ENCODE measurements around the gene RASGRP1. TPM values are rescaled to one million over a fixed set of nuclear protein-coding genes. Genes with fewer than 3 reads are reported as not detected.
A peak's percentile ranks its signal among the peaks of the same experiment; 100 is the strongest.
"Not testable (repeated sequence)": the region's sequence is repeated elsewhere in the genome, so short reads cannot be mapped to it uniquely, and the experiment has no call there.

RASGRP1 gene
- total and polyA plus RNA-seq, 5 experiments from 2014 or later = 52.3 to 90.5 (median 83.7) TPM

DNA sequence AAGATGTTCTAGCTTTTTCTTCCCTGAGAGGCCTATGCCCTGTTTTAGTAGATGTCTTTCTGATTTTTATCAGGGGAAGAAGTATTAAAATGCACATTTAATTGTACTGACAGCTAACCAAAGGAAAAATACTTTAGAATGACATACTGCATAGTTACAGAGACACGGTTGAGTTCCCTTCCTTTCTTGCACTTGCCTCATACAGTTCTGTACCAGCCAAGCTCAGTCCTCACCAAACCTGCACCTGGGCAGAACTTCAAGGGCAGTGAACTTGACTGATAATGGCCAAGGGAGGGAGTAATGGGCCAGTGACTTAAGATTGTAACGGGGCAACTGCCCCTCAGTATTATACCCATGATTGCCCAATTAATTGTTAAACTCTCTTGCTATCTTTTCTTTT, 34.1 kb upstream of the RASGRP1 start:
- H3K36me3 Mint-ChIP-seq = no peaks in the 10 kb centered on the region
- DNase-seq (no peak), ATAC-seq (no peak)
- H3K27ac Mint-ChIP-seq = peak overlapping the region in 1 of 10 donors; percentile 9
- POLR2A ChIA-PET = no interaction called here
- no peak overlapping the region for H3K4me3 Mint-ChIP-seq
- no peaks in the 10 kb centered on the region for H3K9me3 Mint-ChIP-seq
- peaks cover 0 to 19% (median 3%) of the 10 kb centered on the region in 4 donors for H3K4me1 Mint-ChIP-seq
- no peaks in the 10 kb centered on the region for H3K27me3 Mint-ChIP-seq

- Mint-ChIP-seq H3K27me3 (no peaks in the 10 kb centered on the region), H3K27ac (no peak overlapping the region), H3K4me3 (no peak overlapping the region), H3K4me1 (peaks cover 0 to 19% (median 3%) of the 10 kb centered on the region in 4 donors), H3K9me3 (no peaks in the 10 kb centered on the region), H3K36me3 (no peaks in the 10 kb centered on the region)
- no peak for DNase-seq
- POLR2A ChIA-PET = no interaction called here
- no peak for ATAC-seq
These were observed 32.7 kb upstream of the RASGRP1 start for GRCh38 chr15:38597219-38597800.

DNA sequence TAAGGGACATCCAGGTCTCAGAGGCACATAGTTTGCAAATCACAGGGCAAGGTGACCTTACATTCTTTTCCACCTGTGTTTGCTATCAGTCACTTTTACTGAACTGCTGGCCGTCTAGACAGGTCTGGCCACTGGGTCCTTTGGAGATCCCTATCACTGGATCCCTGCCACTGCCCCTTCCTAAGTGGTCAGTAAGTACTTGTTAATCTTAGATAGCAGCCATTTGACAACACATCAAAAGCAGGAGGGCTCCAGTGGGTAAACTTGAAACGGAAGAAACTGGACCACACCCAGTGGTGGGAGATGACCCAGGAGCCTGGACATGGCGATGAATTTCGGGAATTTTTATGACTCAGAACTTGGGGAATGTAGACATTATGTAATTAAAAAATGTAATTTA, 28.9 kb upstream of the RASGRP1 start:
- H3K9me3 Mint-ChIP-seq = no peaks in the 10 kb centered on the region
- peaks cover 0 to 29% (median 14%) of the 10 kb centered on the region in 4 donors for H3K4me1 Mint-ChIP-seq
- POLR2A ChIA-PET = no interaction called here

DNA sequence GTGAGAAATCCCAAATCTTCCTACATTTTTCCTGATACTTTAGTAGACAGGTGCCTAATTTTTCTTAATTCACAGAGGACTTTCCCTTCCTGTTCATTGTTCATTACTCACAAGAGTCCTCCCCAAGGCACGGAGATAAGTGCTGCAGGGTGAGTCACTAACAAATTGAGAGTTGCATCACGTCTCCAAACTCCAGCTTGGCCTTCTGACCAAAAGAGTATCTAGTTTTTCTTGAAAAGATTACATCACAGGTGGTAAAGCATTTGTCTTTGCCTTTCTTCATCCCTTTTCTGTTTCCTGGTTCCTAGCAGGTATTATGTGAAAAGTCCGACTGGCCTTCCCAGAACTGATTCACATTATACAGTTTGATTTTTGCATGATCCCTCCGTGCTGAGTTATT, 24.9 kb upstream of the RASGRP1 start:
- H3K27ac Mint-ChIP-seq = peak overlapping the region in 3 of 10 donors; percentile 2 to 62 (median 31)

More for the DNA sequence above, 28.9 kb upstream of the RASGRP1 start:
- H3K4me3 Mint-ChIP-seq = no peak overlapping the region
- ATAC-seq (no peak), DNase-seq (no peak)
- H3K27me3 Mint-ChIP-seq = no peaks in the 10 kb centered on the region
- H3K27ac Mint-ChIP-seq = peak overlapping the region in 2 of 10 donors; percentile 25 to 27
- no peaks in the 10 kb centered on the region for H3K36me3 Mint-ChIP-seq

GRCh38 chr15:38588672-38589071, 24.1 kb upstream of the RASGRP1 start:
- Mint-ChIP-seq H3K9me3 (peaks cover 0 to 8% (median 3%) of the 10 kb centered on the region in 9 donors), H3K27me3 (no peaks in the 10 kb centered on the region), H3K36me3 (peaks cover 0 to 3% (median 0%) of the 10 kb centered on the region in 3 donors), H3K4me1 (peaks cover 0 to 36% (median 27%) of the 10 kb centered on the region in 4 donors), H3K4me3 (no peak overlapping the region), H3K27ac (peak overlapping the region in 1 of 10 donors; percentile 85)
- DNase-seq (no peak), ATAC-seq (no peak)
- POLR2A ChIA-PET = interaction anchor here (0.8 to 1.4 kb wide), 3 partner anchors 25 to 40 kb away, joined by 3 read pairs; no protein-coding TSS in a partner anchor

More for the DNA sequence above, 24.9 kb upstream of the RASGRP1 start:
- Mint-ChIP-seq H3K4me3 (no peak overlapping the region), H3K4me1 (peaks cover 0 to 36% (median 30%) of the 10 kb centered on the region in 4 donors), H3K36me3 (peaks cover 0 to 3% (median 0%) of the 10 kb centered on the region in 3 donors), H3K9me3 (peaks cover 0 to 6% (median 2%) of the 10 kb centered on the region in 9 donors), H3K27me3 (no peaks in the 10 kb centered on the region)
- DNase-seq (no peak), ATAC-seq (no peak)
- POLR2A ChIA-PET = interaction anchor here (1.2 kb wide), 1 partner anchor 37 kb away, joined by 3 read pairs; no protein-coding TSS in a partner anchor

GRCh38 chr15:38587214-38587613, 22.6 kb upstream of the RASGRP1 start:
- Mint-ChIP-seq H3K27ac (peak overlapping the region; percentile 32 to 85 (median 79)), H3K4me3 (peak overlapping the region in 7 of 10 donors; percentile 11 to 50 (median 30)), H3K4me1 (peaks cover 0 to 36% (median 27%) of the 10 kb centered on the region in 4 donors), H3K36me3 (peaks cover 0 to 3% (median 0%) of the 10 kb centered on the region in 3 donors), H3K9me3 (peaks cover 0 to 14% (median 4%) of the 10 kb centered on the region in 9 donors), H3K27me3 (no peaks in the 10 kb centered on the region)
- POLR2A ChIA-PET = interaction anchor here (0.6 kb wide), 1 partner anchor 100 kb away, joined by 4 read pairs; no protein-coding TSS in a partner anchor
- ATAC-seq (no peak), DNase-seq (no peak)

- ATAC-seq, H3K4me3 Mint-ChIP-seq, POLR2A ChIA-PET: not testable (repeated sequence)
These were observed 21.4 kb upstream of the RASGRP1 start for GRCh38 chr15:38586005-38586404.

GRCh38 chr15:38578626-38579025, 14.0 kb upstream of the RASGRP1 start:
- H3K36me3 Mint-ChIP-seq = no peaks in the 10 kb centered on the region
- peak overlapping the region in 1 of 10 donors; percentile 26 for H3K4me3 Mint-ChIP-seq
- POLR2A ChIA-PET = interaction anchor here (0.9 to 2.7 kb wide), 2 partner anchors 12 to 14 kb away, joined by 4 to 9 read pairs; partner anchors contain the start of gene RASGRP1
- H3K9me3 Mint-ChIP-seq = peaks cover 0 to 19% (median 0%) of the 10 kb centered on the region in 9 donors
- H3K27me3 Mint-ChIP-seq = no peaks in the 10 kb centered on the region
- peaks cover 8 to 49% (median 35%) of the 10 kb centered on the region in 4 donors for H3K4me1 Mint-ChIP-seq
- ATAC-seq (no peak), DNase-seq (no peak)
- H3K27ac Mint-ChIP-seq = peak overlapping the region in 2 of 10 donors; percentile 27 to 71

More at GRCh38 chr15:38586005-38586404, 21.4 kb upstream of the RASGRP1 start:
- Mint-ChIP-seq H3K4me1 (peaks cover 0 to 33% (median 27%) of the 10 kb centered on the region in 4 donors), H3K9me3 (peaks cover 0 to 23% (median 4%) of the 10 kb centered on the region in 9 donors), H3K27ac (peak overlapping the region in 2 of 10 donors; percentile 29 to 74)
- H3K27me3 Mint-ChIP-seq, H3K36me3 Mint-ChIP-seq, DNase-seq: not testable (repeated sequence)

DNA sequence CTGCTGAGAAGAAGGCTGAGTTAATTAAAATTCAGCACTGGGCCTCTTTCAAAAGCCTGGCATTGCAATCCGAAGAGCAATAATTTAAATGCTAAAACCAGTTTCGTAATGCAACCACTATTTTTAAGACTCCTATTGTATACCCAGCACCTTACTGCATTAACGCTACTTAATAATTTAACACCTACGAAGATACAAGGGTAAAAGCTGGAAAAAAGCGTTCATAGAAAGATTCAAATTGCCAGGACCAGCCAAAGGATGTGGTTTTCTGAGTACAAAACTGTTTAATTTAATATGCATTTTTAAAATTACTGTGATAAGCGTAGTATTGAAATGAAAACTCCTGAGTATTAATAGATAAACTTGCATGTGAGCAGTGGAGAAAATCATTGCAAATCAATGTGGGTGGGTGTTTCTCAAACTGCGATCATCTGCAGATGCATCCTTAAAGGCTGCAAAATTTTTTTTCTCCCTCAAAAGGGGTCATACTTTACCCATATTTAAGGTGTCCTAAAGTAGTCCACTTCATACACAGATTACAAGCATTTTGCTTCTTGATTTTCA, 12.9 kb upstream of the RASGRP1 start:
- peak overlapping the region in 5 of 10 donors; percentile 7 to 76 (median 22) for H3K27ac Mint-ChIP-seq
- peak overlapping the region in 7 of 10 donors; percentile 0 to 53 (median 17) for H3K4me3 Mint-ChIP-seq
- DNase-seq = no peak
- no peaks in the 10 kb centered on the region for H3K27me3 Mint-ChIP-seq
- H3K36me3 Mint-ChIP-seq = no peaks in the 10 kb centered on the region
- no peak for ATAC-seq
- POLR2A ChIA-PET = interaction anchor here (0.7 to 2.7 kb wide), 5 partner anchors 11 to 88 kb away, joined by 3 to 9 read pairs (median 4); partner anchors contain the start of gene RASGRP1
- H3K4me1 Mint-ChIP-seq = peaks cover 8 to 49% (median 35%) of the 10 kb centered on the region in 4 donors
- peaks cover 0 to 12% (median 0%) of the 10 kb centered on the region in 9 donors for H3K9me3 Mint-ChIP-seq

DNA sequence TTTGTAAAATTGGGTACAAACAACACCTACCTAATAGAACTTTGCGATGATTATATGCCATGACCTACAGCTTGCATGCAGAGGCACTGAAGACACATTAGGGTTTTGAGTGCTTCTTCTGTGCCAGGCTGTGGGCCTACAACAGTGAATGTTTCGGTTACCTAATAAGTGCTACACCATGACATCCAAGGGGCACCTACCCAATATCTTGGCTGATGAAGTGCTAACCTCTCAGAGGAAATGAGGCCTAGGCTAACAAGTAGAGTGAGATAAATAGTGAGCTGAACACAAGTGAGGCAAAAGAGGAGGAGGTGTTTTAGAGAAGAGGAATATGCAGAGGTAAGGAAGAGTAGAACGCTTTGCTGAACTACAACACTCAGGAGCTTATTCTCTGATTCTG, 12.2 kb upstream of the RASGRP1 start:
- Mint-ChIP-seq H3K27ac (peak overlapping the region in 8 of 10 donors; percentile 7 to 76 (median 34)), H3K4me1 (peaks cover 10 to 49% (median 35%) of the 10 kb centered on the region in 4 donors), H3K27me3 (no peaks in the 10 kb centered on the region), H3K36me3 (no peaks in the 10 kb centered on the region), H3K4me3 (peak overlapping the region in 9 of 10 donors; percentile 17 to 58 (median 34)), H3K9me3 (peaks cover 0 to 14% (median 0%) of the 10 kb centered on the region in 9 donors)
- ATAC-seq = no peak
- POLR2A ChIA-PET = interaction anchor here (1.0 to 2.7 kb wide), 3 partner anchors 12 to 89 kb away, joined by 3 to 9 read pairs (median 5); partner anchors contain the start of gene RASGRP1
- DNase-seq = no peak

- peak overlapping the region in 1 of 10 donors; percentile 53 for H3K4me3 Mint-ChIP-seq
- peaks cover 10 to 49% (median 35%) of the 10 kb centered on the region in 4 donors for H3K4me1 Mint-ChIP-seq
- DNase-seq = no peak
- no peak for ATAC-seq
- H3K27ac Mint-ChIP-seq = peak overlapping the region in 2 of 10 donors; percentile 7 to 76
- POLR2A ChIA-PET = interaction anchor here (2.7 kb wide), 1 partner anchor 11 kb away, joined by 9 read pairs; the partner anchor contains the start of gene RASGRP1
- H3K36me3 Mint-ChIP-seq = no peaks in the 10 kb centered on the region
- peaks cover 0 to 14% (median 2%) of the 10 kb centered on the region in 9 donors for H3K9me3 Mint-ChIP-seq
- H3K27me3 Mint-ChIP-seq = no peaks in the 10 kb centered on the region
These were observed 11.6 kb upstream of the RASGRP1 start for GRCh38 chr15:38576261-38576660.

GRCh38 chr15:38565287-38565670, 665 bp upstream of the RASGRP1 start:
- Mint-ChIP-seq H3K27me3 (no peaks in the 10 kb centered on the region), H3K4me1 (peaks cover 21 to 64% (median 51%) of the 10 kb centered on the region in 4 donors), H3K27ac (peak overlapping the region; percentile 83 to 96 (median 92)), H3K9me3 (peaks cover 0 to 5% (median 0%) of the 10 kb centered on the region in 9 donors), H3K4me3 (peak overlapping the region; percentile 68 to 99 (median 87)), H3K36me3 (peaks cover 0 to 18% (median 14%) of the 10 kb centered on the region in 3 donors)
- POLR2A ChIA-PET = interaction anchor here (0.8 to 9.1 kb wide), 10 partner anchors 8 to 134 kb away, joined by 3 to 206 read pairs (median 12); no protein-coding TSS in a partner anchor
- peak in 1 of 10 donors; percentile 14 for DNase-seq
- ATAC-seq = no peak
